IPS-18c (cell line): ENCODE data around the gene INPP5D.

Source experiments
- H3K4me3 ChIP-seq: 2 replicates; pipeline ENCODE4 v1.7.0; 2013; ENCODE audit warnings: low read depth, mild to moderate bottlenecking, low read length, moderate library complexity; ENCODE audit not compliant: insufficient read depth
- H3K9me3 ChIP-seq: one replicate; pipeline ENCODE4 v1.6.1; 2013; ENCODE audit warnings: mild to moderate bottlenecking, low read length, moderate library complexity; ENCODE audit not compliant: control insufficient read depth, insufficient read depth

Gene INPP5D

GRCh38 chr2:233026198-233026813, 33.8 kb upstream of the INPP5D start:
- Histone ChIP-seq H3K4me3 (no peak overlapping the region), H3K9me3 (no peaks in the 10 kb centered on the region)

DNA sequence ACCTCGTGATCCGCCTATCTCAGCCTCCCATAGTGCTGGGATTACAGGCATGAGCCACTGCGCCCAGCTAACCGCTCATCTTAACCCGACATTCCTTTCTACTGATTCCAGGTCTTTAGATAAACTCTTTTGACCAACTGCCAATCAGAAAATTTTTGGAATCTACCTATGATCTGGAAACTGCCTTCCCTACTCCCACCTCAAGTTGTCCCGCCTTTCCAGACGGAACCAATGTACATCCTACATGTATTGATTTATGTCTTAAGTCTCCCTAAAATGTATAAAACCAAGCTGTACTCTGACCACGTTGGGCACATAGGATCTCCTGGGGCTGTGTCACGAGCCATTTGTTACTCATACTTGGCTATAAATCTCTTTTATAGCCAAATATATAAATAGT, 30.8 kb upstream of the INPP5D start:
- Histone ChIP-seq H3K9me3 (no peaks in the 10 kb centered on the region), H3K4me3 (no peak overlapping the region)

DNA sequence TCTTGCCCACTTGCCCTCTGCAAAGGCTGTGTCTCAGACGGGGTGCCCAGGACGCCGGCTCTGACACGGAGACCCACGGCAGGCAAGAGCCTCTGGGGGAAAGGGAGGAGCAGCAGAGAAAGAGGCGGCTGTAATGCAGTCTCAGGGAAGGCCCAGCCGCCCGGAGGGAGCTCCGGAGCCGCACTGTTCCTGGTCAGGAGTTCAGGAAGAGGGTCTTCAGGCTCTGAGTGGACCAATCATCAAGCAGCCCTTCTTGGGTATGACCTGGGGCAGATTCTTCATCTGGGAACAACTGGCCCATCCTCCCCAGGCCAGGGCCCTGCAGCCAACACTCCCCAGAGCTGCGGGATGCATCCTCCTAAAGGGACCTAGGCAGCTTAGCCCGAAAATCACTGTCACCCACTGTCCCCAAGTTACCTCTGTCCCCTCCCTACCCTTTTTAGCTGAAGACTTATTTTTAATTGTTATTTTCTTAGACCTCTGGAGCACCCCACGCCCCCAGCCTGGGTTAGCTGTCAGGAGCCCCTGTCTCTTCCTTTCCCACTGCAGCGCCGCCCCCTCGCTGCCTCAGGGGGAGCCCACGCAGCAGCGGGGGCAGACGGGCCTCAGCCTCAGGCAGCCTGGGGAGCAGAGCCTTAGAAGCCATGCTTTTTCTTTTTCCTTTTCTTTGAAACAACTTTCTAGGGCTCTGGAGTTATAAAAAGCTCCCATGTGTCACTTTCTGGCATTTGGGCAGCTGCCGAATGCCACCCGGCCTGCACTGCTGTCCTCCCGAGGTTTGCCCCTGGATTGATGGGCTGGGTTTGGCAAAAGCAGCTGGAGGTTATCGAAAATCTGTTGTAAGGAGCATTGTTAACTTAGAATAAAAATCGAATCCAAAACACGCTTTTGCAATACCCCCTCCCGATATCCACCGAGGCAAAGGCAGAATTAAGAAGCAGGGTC, 28.3 kb upstream of the INPP5D start:
- no peaks in the 10 kb centered on the region for H3K9me3 ChIP-seq
- no peak overlapping the region for H3K4me3 ChIP-seq

DNA sequence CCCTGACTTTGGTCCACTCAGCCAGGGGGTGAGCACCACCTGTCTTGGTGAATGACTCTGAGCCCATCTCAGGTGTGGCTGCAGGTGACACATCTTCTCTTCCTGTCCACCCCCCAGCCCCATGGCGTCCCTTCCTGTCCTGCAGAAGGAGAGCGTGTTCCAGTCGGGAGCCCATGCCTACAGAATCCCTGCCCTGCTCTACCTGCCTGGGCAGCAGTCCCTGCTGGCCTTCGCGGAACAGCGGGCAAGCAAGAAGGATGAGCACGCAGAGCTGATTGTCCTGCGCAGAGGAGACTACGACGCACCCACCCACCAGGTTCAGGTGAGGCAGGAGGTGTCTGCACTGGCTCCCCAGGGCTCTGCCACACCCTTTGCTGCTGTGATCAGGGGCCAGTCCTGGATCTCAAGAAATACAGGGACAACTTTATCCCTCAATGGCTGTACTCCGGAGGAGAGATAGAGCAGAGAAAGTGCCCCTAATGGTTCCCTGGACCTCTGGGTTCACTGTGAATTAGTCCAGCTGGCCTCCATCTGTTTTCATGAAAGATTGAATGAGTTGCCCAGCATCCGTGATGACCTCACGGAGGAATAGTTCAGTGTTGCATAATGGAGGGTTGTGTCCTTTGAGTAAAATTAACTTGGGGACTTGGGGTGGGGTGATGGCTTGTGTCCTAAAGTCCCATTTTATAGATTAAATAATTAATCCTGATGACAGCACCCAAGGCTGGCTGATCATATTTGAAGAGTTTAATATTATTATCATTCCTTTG, 27.4 kb upstream of the INPP5D start, which contains the start of gene NEU2:
Gene NEU2 (plus strand): TSS at position 122 of the 770 bp plus-strand sequence. CDS start 0 bp downstream, at position 122.
- Histone ChIP-seq H3K9me3 (no peaks in the 10 kb centered on the region), H3K4me3 (no peak within 1 kb of the TSS)

DNA sequence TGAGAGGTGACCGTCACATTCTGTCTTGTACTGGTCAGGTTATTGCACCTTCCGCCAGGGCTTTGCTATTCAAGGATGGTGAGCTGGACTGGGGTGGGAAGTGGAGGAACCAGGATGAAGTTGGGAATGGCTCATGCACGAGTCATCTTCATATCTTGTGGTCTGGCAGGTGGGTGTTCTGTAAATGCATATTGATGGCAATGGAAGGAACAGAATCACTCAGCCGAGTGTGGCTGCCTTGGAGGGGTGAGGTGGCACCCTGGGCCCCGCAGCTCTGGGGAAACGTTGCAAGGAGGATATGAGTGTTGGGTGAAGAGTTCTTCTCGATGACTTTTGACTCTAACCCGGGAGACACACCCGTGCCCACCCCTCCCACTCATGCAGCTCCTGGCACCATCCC, 26.5 kb upstream of the INPP5D start:
- no peaks in the 10 kb centered on the region for H3K9me3 ChIP-seq
- no peak overlapping the region for H3K4me3 ChIP-seq

DNA sequence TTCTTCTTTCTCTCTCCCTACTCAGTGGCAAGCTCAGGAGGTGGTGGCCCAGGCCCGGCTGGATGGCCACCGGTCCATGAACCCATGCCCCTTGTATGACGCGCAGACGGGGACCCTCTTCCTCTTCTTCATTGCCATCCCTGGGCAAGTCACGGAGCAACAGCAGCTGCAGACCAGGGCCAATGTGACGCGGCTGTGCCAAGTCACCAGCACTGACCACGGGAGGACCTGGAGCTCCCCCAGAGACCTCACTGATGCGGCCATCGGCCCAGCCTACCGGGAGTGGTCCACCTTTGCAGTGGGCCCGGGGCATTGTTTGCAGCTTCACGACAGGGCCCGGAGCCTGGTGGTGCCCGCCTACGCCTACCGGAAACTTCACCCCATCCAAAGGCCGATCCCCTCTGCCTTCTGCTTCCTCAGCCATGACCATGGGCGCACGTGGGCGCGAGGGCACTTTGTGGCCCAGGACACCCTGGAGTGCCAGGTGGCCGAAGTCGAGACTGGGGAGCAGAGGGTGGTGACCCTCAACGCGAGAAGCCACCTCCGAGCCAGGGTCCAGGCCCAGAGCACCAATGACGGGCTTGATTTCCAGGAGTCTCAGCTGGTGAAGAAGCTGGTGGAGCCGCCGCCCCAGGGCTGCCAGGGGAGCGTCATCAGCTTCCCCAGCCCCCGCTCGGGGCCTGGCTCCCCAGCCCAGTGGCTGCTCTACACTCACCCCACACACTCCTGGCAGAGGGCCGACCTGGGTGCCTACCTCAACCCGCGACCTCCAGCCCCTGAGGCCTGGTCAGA, 25.9 kb upstream of the INPP5D start:
- no peaks in the 10 kb centered on the region for H3K9me3 ChIP-seq
- no peak overlapping the region for H3K4me3 ChIP-seq

- Histone ChIP-seq H3K9me3 (no peaks in the 10 kb centered on the region), H3K4me3 (no peak overlapping the region)
These were observed 24.5 kb upstream of the INPP5D start for GRCh38 chr2:233035426-233036161.

DNA sequence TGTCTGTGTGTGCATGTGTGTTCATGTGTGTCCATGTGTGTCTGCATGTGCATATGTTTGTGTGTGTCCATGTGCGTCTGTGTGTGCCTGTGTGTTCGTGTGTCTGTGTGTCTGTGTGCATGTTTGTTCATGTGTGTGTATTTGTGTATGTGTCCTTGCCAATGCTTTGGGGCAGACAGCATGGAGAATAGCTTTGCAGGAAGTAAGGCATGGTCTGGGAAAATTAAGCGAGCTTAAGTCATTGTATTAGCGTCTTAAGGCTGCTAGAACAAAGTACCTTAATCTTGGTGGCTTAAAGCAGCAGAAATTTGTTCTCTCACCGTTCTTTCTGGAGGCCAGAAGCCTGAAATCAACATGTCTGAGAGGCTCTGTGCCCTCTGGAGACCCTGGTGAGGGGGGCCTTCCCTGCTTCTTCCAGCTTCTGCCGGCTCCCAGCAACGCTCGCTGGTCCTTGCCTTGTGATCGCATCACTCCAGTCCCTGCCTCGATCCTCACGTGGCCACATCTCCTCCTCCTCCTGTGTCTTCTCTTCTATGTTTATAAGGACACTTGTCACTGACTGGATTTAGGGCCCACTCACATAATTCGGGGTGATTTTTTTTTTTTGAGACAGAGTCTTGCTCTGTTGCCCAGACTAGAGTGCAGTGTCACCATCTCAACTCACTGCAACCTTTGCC, 23.8 kb upstream of the INPP5D start:
- Histone ChIP-seq H3K9me3 (no peaks in the 10 kb centered on the region), H3K4me3 (no peak overlapping the region)

DNA sequence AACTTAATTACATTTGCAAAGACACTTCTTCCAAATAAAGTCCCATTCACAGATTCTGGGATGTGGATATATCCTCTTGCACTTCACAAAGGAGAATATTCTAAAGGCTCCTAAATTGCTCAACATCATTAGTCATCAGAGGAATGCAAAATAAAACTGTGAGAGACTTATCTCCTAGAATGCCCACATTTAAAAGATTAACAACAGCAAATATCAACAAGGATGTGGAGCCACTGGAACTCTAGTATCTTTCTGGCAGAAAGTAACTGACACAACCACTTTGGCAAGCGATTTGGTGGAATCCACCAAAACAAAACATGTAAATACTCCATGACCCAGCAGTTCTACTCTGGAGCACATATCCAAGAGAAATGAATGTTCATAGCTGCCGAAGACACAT, 23.1 kb upstream of the INPP5D start:
- no peak overlapping the region for H3K4me3 ChIP-seq
- H3K9me3 ChIP-seq: no peaks in the 10 kb centered on the region

GRCh38 chr2:233039212-233039845, 20.8 kb upstream of the INPP5D start:
- Histone ChIP-seq H3K4me3 (no peak overlapping the region), H3K9me3 (no peaks in the 10 kb centered on the region)

DNA sequence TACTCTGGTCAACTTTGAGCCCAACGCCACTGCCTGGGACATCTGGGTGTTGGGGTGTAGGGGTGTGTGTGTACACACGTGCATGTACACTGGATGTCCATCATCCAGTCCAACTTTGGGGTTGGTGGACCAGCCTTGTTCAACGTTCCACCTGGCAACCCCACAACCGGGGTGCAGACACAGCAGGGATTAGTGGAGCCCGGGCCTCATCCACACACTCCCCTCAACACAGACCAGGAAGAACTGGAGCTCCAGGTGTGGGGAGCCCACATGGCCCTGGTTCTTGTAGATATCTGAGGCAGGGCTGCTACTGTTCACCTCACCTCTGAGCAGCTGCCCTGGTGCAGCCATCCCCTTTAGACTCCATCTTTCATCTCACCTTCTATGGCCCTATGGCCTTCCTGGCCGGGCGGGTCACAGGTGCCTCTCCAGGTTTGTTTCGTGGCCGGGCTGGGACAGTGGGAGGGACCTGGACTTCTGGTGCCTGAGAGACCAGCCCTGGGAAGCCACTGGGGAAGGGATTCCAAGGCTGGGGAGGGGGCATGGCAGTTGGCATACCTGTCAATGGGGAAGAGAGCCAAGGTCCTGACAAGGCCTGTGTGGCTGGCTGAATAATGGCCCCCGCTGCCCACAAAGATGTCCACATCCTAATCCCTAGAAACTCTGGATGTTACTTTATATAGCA, 20.2 kb upstream of the INPP5D start:
- H3K4me3 ChIP-seq: no peak overlapping the region
- no peaks in the 10 kb centered on the region for H3K9me3 ChIP-seq

GRCh38 chr2:233040571-233040970, 19.6 kb upstream of the INPP5D start:
- no peaks in the 10 kb centered on the region for H3K9me3 ChIP-seq
- H3K4me3 ChIP-seq: no peak overlapping the region

- no peak overlapping the region for H3K4me3 ChIP-seq
These were observed 18.3 kb upstream of the INPP5D start for GRCh38 chr2:233041722-233042323.

GRCh38 chr2:233042549-233042948, 17.6 kb upstream of the INPP5D start:
- H3K4me3 ChIP-seq: no peak overlapping the region
- H3K9me3 ChIP-seq: no peaks in the 10 kb centered on the region

More at GRCh38 chr2:233041722-233042323, 18.3 kb upstream of the INPP5D start:
- no peaks in the 10 kb centered on the region for H3K9me3 ChIP-seq
